ENCODE results near the gene HRAS. TPM values are rescaled to one million over a fixed set of nuclear protein-coding genes. Genes with fewer than 3 reads are reported as not detected.

The HRAS gene
- total RNA-seq, 4 donors from 2014 or later: 98.5 to 196 (median 117) TPM

DNA sequence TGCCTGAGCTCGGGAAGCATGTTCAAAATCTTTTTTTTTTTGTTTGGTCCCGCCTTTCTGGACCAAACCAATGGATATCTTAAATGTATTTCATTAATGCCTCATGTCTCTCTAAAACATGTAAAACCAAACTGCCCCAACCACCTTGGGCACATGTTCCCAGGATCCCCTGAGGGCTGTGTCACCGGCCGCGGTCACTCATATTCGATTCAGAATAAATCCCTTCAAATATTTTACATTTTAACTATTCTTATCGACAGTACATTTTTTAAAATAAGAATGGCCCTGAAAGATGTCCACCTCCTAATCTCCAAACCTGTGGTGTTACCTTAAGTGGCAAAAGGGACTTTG is 30.4 kb downstream of the HRAS start:
- peak in 1 of 2 donors; percentile 82 for DNase-seq (ENCODE audit: low spot score in 2 of 2)
- no peak overlapping the region for H3K4me3 ChIP-seq (ENCODE audit: low read depth, poor library complexity, severe bottlenecking)
- intact Hi-C loops (cut with DNase I; ENCODE audit: low total_unique reads): loop anchor here (10.0 kb wide), 1 partner anchor 100 kb away; no protein-coding TSS in a partner anchor
- WGBS, 2 donors: 44 to 49% methylated on average over 7 of the region's 7 CpGs
- TF ChIP-seq POLR2A (IDR thresholded peaks at IDR 0.05): no peak
- TF ChIP-seq, protein P1, sequence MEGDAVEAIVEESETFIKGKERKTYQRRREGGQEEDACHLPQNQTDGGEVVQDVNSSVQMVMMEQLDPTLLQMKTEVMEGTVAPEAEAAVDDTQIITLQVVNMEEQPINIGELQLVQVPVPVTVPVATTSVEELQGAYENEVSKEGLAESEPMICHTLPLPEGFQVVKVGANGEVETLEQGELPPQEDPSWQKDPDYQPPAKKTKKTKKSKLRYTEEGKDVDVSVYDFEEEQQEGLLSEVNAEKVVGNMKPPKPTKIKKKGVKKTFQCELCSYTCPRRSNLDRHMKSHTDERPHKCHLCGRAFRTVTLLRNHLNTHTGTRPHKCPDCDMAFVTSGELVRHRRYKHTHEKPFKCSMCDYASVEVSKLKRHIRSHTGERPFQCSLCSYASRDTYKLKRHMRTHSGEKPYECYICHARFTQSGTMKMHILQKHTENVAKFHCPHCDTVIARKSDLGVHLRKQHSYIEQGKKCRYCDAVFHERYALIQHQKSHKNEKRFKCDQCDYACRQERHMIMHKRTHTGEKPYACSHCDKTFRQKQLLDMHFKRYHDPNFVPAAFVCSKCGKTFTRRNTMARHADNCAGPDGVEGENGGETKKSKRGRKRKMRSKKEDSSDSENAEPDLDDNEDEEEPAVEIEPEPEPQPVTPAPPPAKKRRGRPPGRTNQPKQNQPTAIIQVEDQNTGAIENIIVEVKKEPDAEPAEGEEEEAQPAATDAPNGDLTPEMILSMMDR (IDR thresholded peaks at IDR 0.05): no peak

DNA sequence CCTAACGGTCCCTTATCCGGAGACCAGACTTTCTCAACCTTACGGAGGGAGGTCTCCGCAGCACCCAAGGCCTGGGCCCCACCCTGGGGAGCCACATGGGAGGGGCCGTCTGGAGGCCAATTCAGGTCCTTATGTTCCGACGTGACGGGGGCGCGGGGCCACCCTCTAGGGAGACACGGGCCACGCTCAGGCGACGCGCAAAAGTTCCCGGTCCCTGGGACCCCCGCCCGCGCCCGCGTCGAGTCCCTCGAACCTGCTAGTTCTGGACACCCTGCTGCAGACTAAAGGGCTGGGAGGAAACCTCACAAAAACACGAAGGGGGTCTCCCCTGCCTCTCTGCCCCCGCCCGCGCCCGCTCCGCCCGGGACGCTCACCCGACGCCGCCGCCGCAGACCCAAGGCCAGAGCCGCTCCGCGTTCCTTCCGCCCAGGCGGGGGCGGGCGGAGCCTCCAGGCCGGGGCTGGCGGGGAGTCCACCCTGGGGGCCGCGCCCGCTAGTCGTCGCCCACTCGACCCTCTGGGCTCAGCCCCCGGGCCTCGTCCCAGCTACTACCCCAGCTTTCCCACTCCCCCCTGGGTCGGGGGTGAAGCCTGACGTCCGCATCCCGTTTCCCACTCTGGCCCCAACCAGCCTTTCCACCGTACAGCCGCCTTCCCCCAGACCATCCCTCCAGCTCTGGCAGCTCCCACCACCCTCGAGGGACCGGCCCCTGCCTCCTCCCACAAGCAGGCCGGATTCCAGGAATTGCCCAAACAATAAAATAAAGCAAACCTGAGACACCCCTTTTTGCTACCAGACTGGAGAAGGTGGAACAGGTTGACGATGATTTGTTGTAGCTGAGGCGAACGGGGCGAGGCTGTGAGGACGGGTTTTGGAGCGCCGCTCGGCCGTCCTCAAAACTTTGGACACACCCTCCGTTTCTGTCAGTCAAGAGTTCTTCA is 31.1 kb downstream of the HRAS start:
- H3K4me3 ChIP-seq (ENCODE audit: low read depth, poor library complexity, severe bottlenecking): peak overlapping the region; percentile 37
- DNase-seq (ENCODE audit: low spot score in 2 of 2): peak; percentile 64 to 95
- intact Hi-C loops (cut with DNase I; ENCODE audit: low total_unique reads): loop anchor here (10.0 kb wide), 1 partner anchor 100 kb away; no protein-coding TSS in a partner anchor
- no peak for TF ChIP-seq POLR2A (IDR thresholded peaks at IDR 0.05)
- TF ChIP-seq, protein P1 (IDR thresholded peaks at IDR 0.05): no peak
- 8 to 13% methylated on average over 50 to 72 of the region's 72 CpGs for WGBS, 2 donors

DNA sequence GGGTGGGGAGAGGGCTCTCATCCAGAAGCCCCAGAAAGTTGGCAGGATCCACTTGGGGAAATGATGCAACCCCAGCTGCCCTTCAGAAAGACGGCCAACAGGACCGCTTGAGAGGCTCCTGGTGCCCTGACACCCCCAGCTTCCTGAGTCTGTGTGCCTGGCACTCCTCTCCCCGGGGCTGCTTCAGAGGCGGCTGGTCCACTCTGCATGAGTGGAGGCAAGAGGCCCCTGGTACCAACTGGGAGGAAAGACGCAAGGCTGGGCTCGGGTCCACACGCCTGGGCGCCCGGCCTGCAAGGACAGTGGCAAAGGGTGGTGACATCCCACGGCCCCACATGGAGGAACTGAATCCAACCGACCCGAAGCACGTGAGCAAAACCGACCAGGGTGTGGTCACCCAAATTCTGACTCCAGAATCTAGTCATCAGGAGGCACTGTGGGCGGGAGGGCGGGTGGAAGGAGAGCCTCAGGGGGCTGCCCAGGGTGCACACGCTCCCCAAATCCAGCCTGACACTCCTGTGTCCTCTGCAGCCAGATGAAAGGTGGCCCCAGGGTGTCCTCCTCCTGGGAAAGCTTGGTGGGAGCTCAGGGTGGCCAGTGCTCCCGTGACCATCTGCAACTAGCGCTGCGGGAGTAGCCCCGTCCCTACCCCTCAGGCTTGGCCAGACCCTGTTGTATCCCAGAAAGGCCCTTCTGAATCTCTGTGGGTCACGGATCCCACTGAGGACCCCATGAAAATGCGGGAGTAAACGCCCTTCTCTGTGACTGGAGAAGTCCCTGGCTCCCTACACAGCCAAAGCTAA is 32.0 kb downstream of the HRAS start:
- DNase-seq (ENCODE audit: low spot score in 2 of 2): peak; percentile 85 to 95
- intact Hi-C loops (cut with DNase I; ENCODE audit: low total_unique reads): loop anchor here (10.0 kb wide), 1 partner anchor 99 kb away; no protein-coding TSS in a partner anchor
- TF ChIP-seq, protein P1 (IDR thresholded peaks at IDR 0.05): no peak
- TF ChIP-seq POLR2A (IDR thresholded peaks at IDR 0.05): no peak
- WGBS, 2 donors: 17 to 29% methylated on average over 21 to 24 of the region's 24 CpGs
- peak overlapping the region; percentile 37 for H3K4me3 ChIP-seq (ENCODE audit: low read depth, poor library complexity, severe bottlenecking)

DNA sequence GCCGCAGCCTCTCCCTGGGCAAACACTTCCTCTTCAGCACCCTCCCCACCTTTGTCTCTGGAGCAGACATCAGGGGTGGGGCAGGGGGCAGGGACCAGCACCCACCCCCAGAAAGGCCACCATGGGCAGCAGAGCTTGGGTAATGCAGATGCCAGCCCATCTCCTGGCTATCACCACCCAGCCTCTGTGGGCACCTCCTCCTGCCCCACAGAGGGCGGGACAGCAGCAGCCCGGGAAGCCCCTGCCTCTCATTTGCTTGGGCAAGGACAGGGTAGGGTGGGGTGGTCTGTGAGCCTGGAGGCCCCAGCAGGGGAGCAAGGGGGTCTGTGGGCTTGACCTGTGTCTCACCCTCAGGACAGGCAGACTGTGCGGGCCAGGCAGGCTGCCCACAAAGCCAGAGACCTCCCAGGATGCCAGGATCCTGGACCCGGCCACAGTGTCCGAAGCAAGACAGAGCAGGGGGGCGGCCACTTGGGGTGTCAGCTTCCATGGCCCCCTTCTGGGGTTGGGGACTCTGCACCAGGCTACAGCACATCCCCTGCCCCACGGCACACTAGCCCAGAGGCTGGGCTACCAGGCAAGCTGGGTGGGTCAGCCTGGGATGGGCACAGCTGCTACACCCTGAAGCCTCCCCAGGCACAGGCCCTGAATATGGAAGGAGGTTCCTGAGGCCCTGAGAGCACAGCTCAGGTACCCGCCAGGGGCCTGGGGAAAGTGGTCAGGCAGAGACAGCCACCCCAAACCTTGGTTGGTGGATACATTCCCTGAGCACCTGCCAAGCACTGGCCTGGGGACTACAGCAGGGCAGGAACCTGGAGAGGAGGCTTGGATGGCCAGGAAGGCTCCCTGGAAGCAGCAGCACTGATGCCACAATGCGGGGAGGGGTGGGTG is 32.8 kb downstream of the HRAS start:
- peak in 1 of 2 donors; percentile 87 for DNase-seq (ENCODE audit: low spot score in 2 of 2)
- no peak for TF ChIP-seq POLR2A (IDR thresholded peaks at IDR 0.05)
- TF ChIP-seq, protein P1 (IDR thresholded peaks at IDR 0.05): no peak
- H3K4me3 ChIP-seq (ENCODE audit: low read depth, poor library complexity, severe bottlenecking): no peak overlapping the region
- WGBS, 2 donors: 65 to 82% methylated on average over 6 to 8 of the region's 10 CpGs
- intact Hi-C loops (cut with DNase I; ENCODE audit: low total_unique reads): loop anchor here (10.0 kb wide), 1 partner anchor 98 kb away; no protein-coding TSS in a partner anchor
